Endothelial cell of umbilical vein (primary cell): ENCODE data around the gene XIRP2. TPM values are rescaled to one million over a fixed set of nuclear protein-coding genes. Genes with fewer than 3 reads are reported as not detected.

ENCODE experiments used
- BruUV-seq: library from RNA; stranded (reverse); fragments of 400-500 nt; replicated peaks from 2 replicates; lab custom pipeline; 2021; lab: Mats Ljungman, UMichigan
- CTCF ChIA-PET: fragments of 300-600, 350-600 bp; sonication (Branson Sonifier 250); formaldehyde crosslinking; loops from one replicate; lab custom pipeline; 2021; ENCODE audit warnings: antibody characterized with exemption, inconsistent platforms; lab: Charles Lee
- POLR2A ChIA-PET: fragments of 300-600, 350-600 bp; sonication (Branson Sonifier 250); formaldehyde crosslinking; loops from one replicate; lab custom pipeline; 2021; ENCODE audit warnings: antibody characterized with exemption, inconsistent platforms; lab: Charles Lee
- DNase-seq: peaks from one replicate; pipeline ENCODE4 v3.0.0-alpha.2; 2011; ENCODE audit warnings: low read depth, low spot score
- FAIRE-seq: peaks from 2 replicates; lab custom pipeline; 2011; peaks lifted over from hg19 to GRCh38; lab: Jason Lieb, UNC
- H2AFZ ChIP-seq: 2 replicates; pipeline ENCODE4 v1.6.0; 2012; ENCODE audit warnings: low read depth, low read length, control low read depth, inconsistent platforms
- H3K27ac ChIP-seq: 2 replicates; pipeline ENCODE4 v1.5.1; 2011; ENCODE audit warnings: low read depth, mild to moderate bottlenecking, control low read depth, low read length, moderate library complexity; ENCODE audit not compliant: insufficient read depth
- H3K27me3 ChIP-seq, 2 experiments: 2 replicates each; pipeline versions ENCODE4 v1.6.0 to v1.6.1; 2011; ENCODE audit warnings: low read length in 2 of 2, mixed read lengths in 1 of 2; ENCODE audit not compliant: control insufficient read depth in 2 of 2, insufficient read depth in 2 of 2
- H3K36me3 ChIP-seq, 2 experiments: 2 replicates in 1 of 2; 3 replicates in 1 of 2; pipeline ENCODE4 v1.5.1; 2011; ENCODE audit warnings: low read length in 2 of 2, mild to moderate bottlenecking in 1 of 2, moderate library complexity in 1 of 2; ENCODE audit not compliant: control insufficient read depth in 2 of 2, insufficient read depth in 2 of 2; ENCODE audit errors: extremely low read depth in 1 of 2
- H3K4me1 ChIP-seq: 3 replicates; pipeline ENCODE4 v1.5.1; 2011; ENCODE audit warnings: mild to moderate bottlenecking, low read length; ENCODE audit not compliant: control insufficient read depth, insufficient read depth; ENCODE audit errors: extremely low read depth
- H3K4me2 ChIP-seq: 2 replicates; pipeline ENCODE4 v1.6.1; 2011; ENCODE audit warnings: low read length, control low read depth, mixed read lengths; ENCODE audit not compliant: insufficient read depth
- H3K4me3 ChIP-seq, 3 experiments: fragments of 200-600 bp in 1 of 3; sonication (generic), shearing (Covaris generic) in 1 of 3; replicated peaks in 1 of 3; 2 replicates each; pipeline ENCODE4 v1.5.1; 2011 to 2016; ENCODE audit warnings: control low read depth in 3 of 3, low read length in 3 of 3, mild to moderate bottlenecking in 2 of 3, inconsistent platforms in 1 of 3, low read depth in 1 of 3, moderate library complexity in 1 of 3; ENCODE audit not compliant: insufficient read depth in 1 of 3
- H3K79me2 ChIP-seq: 2 replicates; pipeline ENCODE4 v1.6.0; 2012; ENCODE audit warnings: low read length, inconsistent platforms; ENCODE audit not compliant: control insufficient read depth, insufficient read depth
- H3K9ac ChIP-seq: replicated peaks from 2 replicates; pipeline ENCODE3; 2011; ENCODE audit warnings: low read length, control low read depth; ENCODE audit not compliant: insufficient read depth; ENCODE audit errors: extremely low read depth
- H3K9me1 ChIP-seq: replicated peaks from 3 replicates; pipeline ENCODE4 v1.6.0; 2011; ENCODE audit warnings: mild to moderate bottlenecking, low read length; ENCODE audit not compliant: control insufficient read depth, insufficient read depth; ENCODE audit errors: extremely low read depth
- H3K9me3 ChIP-seq: replicated peaks from 2 replicates; pipeline ENCODE4 v1.5.1; 2012; ENCODE audit warnings: low read length, inconsistent platforms; ENCODE audit not compliant: control insufficient read depth, insufficient read depth
- H4K20me1 ChIP-seq: replicated peaks from 2 replicates; pipeline ENCODE3; 2011; ENCODE audit warnings: mild to moderate bottlenecking, low read length; ENCODE audit not compliant: control insufficient read depth, insufficient read depth; ENCODE audit errors: extremely low read depth
- CTCF ChIP-seq, 2 donors: IDR thresholded peaks; 1 replicate in 1 of 2; 2 replicates in 1 of 2; pipeline ENCODE4 v1.5.1; 2011; ENCODE audit warnings: low read length in 2 of 2, mild to moderate bottlenecking in 2 of 2, moderate library complexity in 2 of 2, control low read depth in 1 of 2, inconsistent platforms in 1 of 2, low read depth in 1 of 2; ENCODE audit not compliant: insufficient read depth in 1 of 2; ENCODE audit errors: extremely low read depth in 1 of 2
- EZH2 ChIP-seq: IDR thresholded peaks from 2 replicates; pipeline ENCODE4 v1.6.1; 2012; ENCODE audit warnings: borderline replicate concordance, low read depth, mild to moderate bottlenecking, moderate library complexity, low read length, inconsistent platforms; ENCODE audit not compliant: severe bottlenecking
- FOS ChIP-seq: IDR thresholded peaks from 2 replicates; pipeline ENCODE4 v1.6.1; 2011; ENCODE audit warnings: mild to moderate bottlenecking, low read length, moderate library complexity, borderline replicate concordance; ENCODE audit not compliant: insufficient read depth
- GATA2 ChIP-seq: IDR thresholded peaks from 2 replicates; pipeline ENCODE4 v1.7.0; 2011; ENCODE audit warnings: low read depth, mild to moderate bottlenecking, moderate library complexity, mixed read lengths, low read length; ENCODE audit not compliant: insufficient read length, insufficient read depth
- JUN ChIP-seq: IDR thresholded peaks from 2 replicates; pipeline ENCODE4 v1.6.1; 2011; ENCODE audit warnings: borderline replicate concordance, low read depth; ENCODE audit not compliant: insufficient read length, insufficient read depth
- MAX ChIP-seq: IDR thresholded peaks from 2 replicates; pipeline ENCODE4 v1.6.1; 2011; ENCODE audit not compliant: insufficient read depth, insufficient read length
- MYC ChIP-seq: IDR thresholded peaks from one replicate; pipeline ENCODE4 v1.6.1; 2011; ENCODE audit warnings: mild to moderate bottlenecking, low read depth, low read length
- POLR2A ChIP-seq: IDR thresholded peaks from 2 replicates; pipeline ENCODE4 v1.6.1; 2012; ENCODE audit warnings: low read depth, mild to moderate bottlenecking, control low read depth, low read length
- POLR2AphosphoS5 ChIP-seq: IDR thresholded peaks from 2 replicates; pipeline ENCODE4 v1.6.1; 2012; ENCODE audit warnings: low read depth, mild to moderate bottlenecking, control low read depth, low read length, moderate library complexity; ENCODE audit not compliant: insufficient read depth
- dilution Hi-C: fragments of 300-500 bp; cut with MboI; formaldehyde crosslinking; loops from one replicate; pipeline ENCODE4 v1.15.0; 2019; ENCODE audit warnings: low sequenced_read_pairs; ENCODE audit not compliant: extremely low pct_ligation_motif_present
- intact Hi-C: fragments of 100-400 bp; cut with micrococcal nuclease; formaldehyde crosslinking; loops from one replicate; pipeline ENCODE4 v1.10.0; 2022
- polyA plus RNA-seq, 4 experiments: library from polyadenylated mRNA; depleted of rRNA in 3 of 4; stranded (reverse) in 3 of 4; unstranded in 1 of 4; fragments of >200 nt; gene quantifications; 2 replicates each; pipeline versions ENCODE4 v1.2.1 to v1.2.3, GENCODE V29; 2011 to 2012; ENCODE audit warnings: missing spikeins in 1 of 4
- total RNA-seq: library from RNA; stranded (reverse); gene quantifications from 2 replicates; pipeline ENCODE4 v1.2.3, GENCODE V29; 2021

The XIRP2 gene
- total and polyA plus RNA-seq, 2 donors (not counting 3 experiments of a cell fraction or from before 2014, with no cell fraction given): 0.08 to 0.66 TPM

GRCh38 chr2:166984188-166984587 lies 95.9 kb downstream of the XIRP2 start:
- ChIA-PET CTCF (no interaction called here), POLR2A (no interaction called here)
- Histone ChIP-seq H3K4me2 (no peak overlapping the region), H3K36me3 (no peaks in the 10 kb centered on the region), H3K9me1 (no peaks in the 10 kb centered on the region), H3K9ac (no peak overlapping the region), H3K9me3 (no peaks in the 10 kb centered on the region), H3K79me2 (no peaks in the 10 kb centered on the region), H2AFZ (no peak overlapping the region), H3K4me3 (no peak overlapping the region), H3K4me1 (no peaks in the 10 kb centered on the region), H3K27me3 (no peaks in the 10 kb centered on the region), H4K20me1 (no peaks in the 10 kb centered on the region), H3K27ac (no peak overlapping the region)
- intact Hi-C loops: no loop called here
- no peak for FAIRE-seq
- DNase-seq: no peak
- dilution Hi-C loops: no loop called here
- TF ChIP-seq MYC (no peak), GATA2 (no peak), CTCF (IDR thresholded peaks at IDR 0.05; ENCODE audit: extremely low read depth in 1 of 2, insufficient read depth in 1 of 2, low read depth in 1 of 2, low read length in 2 of 2) (no peak), FOS (no peak), MAX (no peak), EZH2 (no peak), JUN (no peak), POLR2A (no peak), POLR2AphosphoS5 (no peak)
- no TSS peak for BruUV-seq
